Sigmoid colon (tissue), 4 donors: Measurements from ENCODE around the gene ELFN2.

Experiments
- CTCF ChIP-seq, 4 experiments: fragments of 450-650 bp in 3 of 4; fragments of 200-600 bp in 1 of 4; IDR thresholded peaks; one replicate each; pipeline ENCODE4 v1.5.1; 2016 to 2019; ENCODE audit warnings: antibody characterized with exemption in 4 of 4, mild to moderate bottlenecking in 3 of 4, moderate library complexity in 2 of 4
- EP300 ChIP-seq, 4 donors: sonication (generic); formaldehyde crosslinking; IDR thresholded peaks; one replicate each; pipeline ENCODE4 v1.6.1; 2017; ENCODE audit warnings: antibody characterized with exemption in 4 of 4
- POLR2A ChIP-seq, 2 donors: fragments of 450-650 bp; IDR thresholded peaks; one replicate each; pipeline ENCODE4 v1.6.1; 2016; ENCODE audit warnings: antibody characterized with exemption in 2 of 2, mild to moderate bottlenecking in 2 of 2, moderate library complexity in 2 of 2
- POLR2AphosphoS5 ChIP-seq, 4 donors: sonication (generic); formaldehyde crosslinking; IDR thresholded peaks; one replicate each; pipeline ENCODE4 v1.6.1; 2017; ENCODE audit warnings: antibody characterized with exemption in 4 of 4

- no peak for TF ChIP-seq CTCF (IDR thresholded peaks at IDR 0.05)
- no peak for TF ChIP-seq POLR2A (IDR thresholded peaks at IDR 0.05)
- no peak for TF ChIP-seq EP300 (IDR thresholded peaks at IDR 0.05)
- no peak for TF ChIP-seq POLR2AphosphoS5 (IDR thresholded peaks at IDR 0.05)
Measured at GRCh38 chr22:37442537-37442936, 15.3 kb upstream of the ELFN2 start.
